HEK293T (cell line): ENCODE results near the gene UBE2D1.

ENCODE experiments used
- CTCF ChIA-PET: fragments of 350-600 bp; formaldehyde crosslinking; extraction: SDS; loops from one replicate; lab custom pipeline; 2021; ENCODE audit warnings: antibody characterized with exemption, inconsistent platforms; lab: Yijun Ruan, JAX
- POLR2A ChIA-PET: fragments of 350-600 bp; formaldehyde crosslinking; extraction: SDS; loops from one replicate; lab custom pipeline; 2020; ENCODE audit warnings: antibody characterized with exemption, inconsistent platforms; lab: Yijun Ruan, JAX
- DNase-seq: peaks from one replicate; pipeline ENCODE4 v3.0.0; 2012; ENCODE audit warnings: mixed read lengths; ENCODE audit errors: extremely low spot score
- ARNT ChIP-seq: fragments of 450-650 bp; IDR thresholded peaks from 2 replicates; pipeline ENCODE4 v1.6.1; 2017; ENCODE audit warnings: mild to moderate bottlenecking
- BHLHE40 ChIP-seq: fragments of 450-650 bp; IDR thresholded peaks from 2 replicates; pipeline ENCODE4 v1.6.1; 2016; ENCODE audit warnings: mild to moderate bottlenecking, moderate library complexity, borderline replicate concordance
- CTBP1 ChIP-seq: fragments of 450-650 bp; IDR thresholded peaks from 2 replicates; pipeline ENCODE4 v1.6.1; 2016; ENCODE audit warnings: borderline replicate concordance
- ELF4 ChIP-seq: fragments of 450-650 bp; IDR thresholded peaks from 2 replicates; pipeline ENCODE4 v1.6.1; 2017; ENCODE audit warnings: antibody characterized with exemption
- FOXA1 ChIP-seq: fragments of 450-650 bp; IDR thresholded peaks from 2 replicates; pipeline ENCODE4 v1.6.1; 2016; ENCODE audit warnings: mild to moderate bottlenecking
- FOXK2 ChIP-seq: fragments of 450-650 bp; IDR thresholded peaks from 2 replicates; pipeline ENCODE4 v1.6.1; 2016; ENCODE audit warnings: mild to moderate bottlenecking
- FOXM1 ChIP-seq: fragments of 450-650 bp; IDR thresholded peaks from 2 replicates; pipeline ENCODE4 v1.6.1; 2017; ENCODE audit warnings: mild to moderate bottlenecking, borderline replicate concordance
- HDGF ChIP-seq: fragments of 450-650 bp; IDR thresholded peaks from 2 replicates; pipeline ENCODE4 v1.6.1; 2017; ENCODE audit warnings: antibody characterized with exemption, borderline replicate concordance
- L3MBTL2 ChIP-seq: fragments of 450-650 bp; conservative IDR thresholded peaks from 2 replicates; pipeline ENCODE4 v1.6.1; 2016; ENCODE audit warnings: mild to moderate bottlenecking
- LEF1 ChIP-seq: fragments of 450-650 bp; IDR thresholded peaks from 2 replicates; pipeline ENCODE4 v1.6.1; 2017; ENCODE audit warnings: mild to moderate bottlenecking, borderline replicate concordance
- NFRKB ChIP-seq: fragments of 450-650 bp; IDR thresholded peaks from 2 replicates; pipeline ENCODE4 v1.6.1; 2016; ENCODE audit warnings: mild to moderate bottlenecking, moderate library complexity
- PKNOX1 ChIP-seq: fragments of 450-650 bp; IDR thresholded peaks from 2 replicates; pipeline ENCODE4 v1.6.1; 2016
- SP1 ChIP-seq: fragments of 450-650 bp; IDR thresholded peaks from 2 replicates; pipeline ENCODE4 v1.6.1; 2017
- SUZ12 ChIP-seq: fragments of 450-650 bp; IDR thresholded peaks from 2 replicates; pipeline ENCODE4 v1.6.1; 2016; ENCODE audit warnings: mild to moderate bottlenecking
- TARDBP ChIP-seq: fragments of 450-650 bp; IDR thresholded peaks from 2 replicates; pipeline ENCODE4 v1.6.1; 2016
- ZNF384 ChIP-seq: fragments of 450-650 bp; IDR thresholded peaks from 2 replicates; pipeline ENCODE4 v1.6.1; 2016

Gene UBE2D1

GRCh38 chr10:58304099-58304633, 30.6 kb upstream of the UBE2D1 start:
- CTCF ChIA-PET: interaction anchor here (0.8 to 1.2 kb wide), 2 partner anchors 11 to 81 kb away, joined by 3 read pairs; partner anchors contain the start of gene TFAM

GRCh38 chr10:58305821-58306220, 29.0 kb upstream of the UBE2D1 start:
- DNase-seq: no peak
- TF ChIP-seq SP1 (no peak), PKNOX1 (peak; percentile 50; the same call in 1 of the 2 replicates)
- ChIA-PET CTCF (interaction anchor here (0.6 to 1.1 kb wide), 2 partner anchors 39 to 234 kb away, joined by 3 to 9 read pairs; no protein-coding TSS in a partner anchor), POLR2A (no interaction called here)

More at GRCh38 chr10:58304099-58304633, 30.6 kb upstream of the UBE2D1 start:
- POLR2A ChIA-PET: interaction anchor here (1.5 kb wide), 1 partner anchor 82 kb away, joined by 8 read pairs; no protein-coding TSS in a partner anchor
- no peak for TF ChIP-seq FOXA1
- no peak for DNase-seq

- CTCF ChIA-PET: interaction anchor here (1.1 to 1.3 kb wide), 2 partner anchors 7 to 16 kb away, joined by 3 to 4 read pairs; no protein-coding TSS in a partner anchor
- TF ChIP-seq TARDBP: no peak
- no peak for TF ChIP-seq FOXK2
- no peak for TF ChIP-seq SUZ12
- TF ChIP-seq L3MBTL2: no peak
- no peak for TF ChIP-seq ARNT
- TF ChIP-seq NFRKB: no peak
- no peak for TF ChIP-seq FOXA1
- no peak for TF ChIP-seq LEF1
- TF ChIP-seq BHLHE40: no peak
- TF ChIP-seq CTBP1: no peak
- TF ChIP-seq SP1: no peak
- no peak for DNase-seq
- POLR2A ChIA-PET: interaction anchor here (1.7 kb wide), 1 partner anchor 78 kb away, joined by 6 read pairs; the partner anchor contains the start of gene TFAM
Measured at GRCh38 chr10:58307676-58308075, 27.1 kb upstream of the UBE2D1 start.

GRCh38 chr10:58311026-58311425, 23.8 kb upstream of the UBE2D1 start:
- ChIA-PET CTCF (no interaction called here), POLR2A (interaction anchor here (1.1 kb wide), 1 partner anchor 34 kb away, joined by 3 read pairs; no protein-coding TSS in a partner anchor)
- TF ChIP-seq ELF4: no peak
- no peak for TF ChIP-seq SUZ12
- TF ChIP-seq CTBP1: no peak
- no peak for TF ChIP-seq TARDBP
- no peak for TF ChIP-seq BHLHE40
- no peak for TF ChIP-seq ZNF384
- TF ChIP-seq HDGF: no peak
- no peak for TF ChIP-seq FOXM1
- no peak for TF ChIP-seq FOXA1
- TF ChIP-seq NFRKB: no peak
- no peak for TF ChIP-seq ARNT
- DNase-seq: no peak

- TF ChIP-seq SP1 (no peak), TARDBP (no peak), SUZ12 (no peak), ZNF384 (no peak), FOXA1 (no peak), PKNOX1 (no peak), HDGF (no peak), FOXK2 (no peak), NFRKB (no peak), ELF4 (no peak), BHLHE40 (no peak), FOXM1 (no peak), ARNT (no peak), L3MBTL2 (no peak), LEF1 (no peak), CTBP1 (no peak)
- ChIA-PET POLR2A (no interaction called here), CTCF (no interaction called here)
- no peak for DNase-seq
Measured at GRCh38 chr10:58316874-58317273, 17.9 kb upstream of the UBE2D1 start.

- POLR2A ChIA-PET: no interaction called here
- TF ChIP-seq SUZ12: no peak
- TF ChIP-seq NFRKB: no peak
- no peak for TF ChIP-seq ELF4
- no peak for TF ChIP-seq ARNT
- no peak for TF ChIP-seq BHLHE40
- TF ChIP-seq FOXM1: no peak
- TF ChIP-seq TARDBP: no peak
- TF ChIP-seq PKNOX1: no peak
- TF ChIP-seq SP1: no peak
- no peak for TF ChIP-seq ZNF384
- TF ChIP-seq FOXA1: no peak
- no peak for TF ChIP-seq FOXK2
- no peak for TF ChIP-seq L3MBTL2
- TF ChIP-seq CTBP1: no peak
- no peak for TF ChIP-seq HDGF
- no peak for TF ChIP-seq LEF1
- CTCF ChIA-PET: no interaction called here
- DNase-seq: no peak
Measured at GRCh38 chr10:58318346-58318745, 16.5 kb upstream of the UBE2D1 start.
